Mesothelial cell of epicardium (in vitro differentiated cells): ENCODE measurements around the gene MYRIP. TPM values are rescaled to one million over a fixed set of nuclear protein-coding genes. Genes with fewer than 3 reads are reported as not detected.
"Not testable (repeated sequence)": the region's sequence is repeated elsewhere in the genome, so short reads cannot be mapped to it uniquely, and the experiment has no call there.

ENCODE experiments used
- DNase-seq, 2 experiments: peaks; one replicate each; pipeline ENCODE4 v3.0.0; 2021; ENCODE audit warnings: low spot score in 2 of 2; ENCODE audit not compliant: unreplicated experiment in 2 of 2
- H3K27ac Mint-ChIP-seq: 2 replicates; pipeline ENCODE4 v1.8.0; 2021; ENCODE audit warnings: mixed read lengths
- H3K27me3 Mint-ChIP-seq: 2 replicates; pipeline ENCODE4 v1.8.0; 2021; ENCODE audit warnings: low read depth, mixed read lengths
- H3K36me3 Mint-ChIP-seq: 2 replicates; pipeline ENCODE4 v1.8.0; 2021; ENCODE audit warnings: mixed read lengths
- H3K4me1 Mint-ChIP-seq: 2 replicates; pipeline ENCODE4 v1.8.0; 2021; ENCODE audit warnings: mixed read lengths
- H3K4me3 Mint-ChIP-seq: 2 replicates; pipeline ENCODE4 v1.8.0; 2021; ENCODE audit warnings: mild to moderate bottlenecking, moderate library complexity, mixed read lengths
- H3K9me3 Mint-ChIP-seq: 2 replicates; pipeline ENCODE4 v1.8.0; 2021; ENCODE audit warnings: mixed read lengths
- CTCF ChIP-seq: fragments of 200-600 bp; sonication (generic); IDR thresholded peaks from one replicate; pipeline ENCODE4 v1.5.0; 2021; ENCODE audit warnings: antibody characterized with exemption; ENCODE audit not compliant: unreplicated experiment
- total RNA-seq: library from RNA; stranded (reverse); gene quantifications from 3 replicates; pipeline ENCODE4 v1.2.1, GENCODE V29; 2021

Gene MYRIP
- total RNA-seq, 1 donor from 2014 or later, result 0.63 TPM

GRCh38 chr3:39766433-39766832 is 43.0 kb upstream of the MYRIP start:
- peaks cover 5% of the 10 kb centered on the region for H3K9me3 Mint-ChIP-seq
- H3K36me3 Mint-ChIP-seq, result no peaks in the 10 kb centered on the region
- H3K27ac Mint-ChIP-seq, result no peak overlapping the region
- no peak for DNase-seq
- H3K27me3 Mint-ChIP-seq, result peaks cover 4% of the 10 kb centered on the region
- H3K4me1 Mint-ChIP-seq, result no peaks in the 10 kb centered on the region
- H3K4me3 Mint-ChIP-seq, result no peak overlapping the region
- no peak for TF ChIP-seq CTCF

DNA sequence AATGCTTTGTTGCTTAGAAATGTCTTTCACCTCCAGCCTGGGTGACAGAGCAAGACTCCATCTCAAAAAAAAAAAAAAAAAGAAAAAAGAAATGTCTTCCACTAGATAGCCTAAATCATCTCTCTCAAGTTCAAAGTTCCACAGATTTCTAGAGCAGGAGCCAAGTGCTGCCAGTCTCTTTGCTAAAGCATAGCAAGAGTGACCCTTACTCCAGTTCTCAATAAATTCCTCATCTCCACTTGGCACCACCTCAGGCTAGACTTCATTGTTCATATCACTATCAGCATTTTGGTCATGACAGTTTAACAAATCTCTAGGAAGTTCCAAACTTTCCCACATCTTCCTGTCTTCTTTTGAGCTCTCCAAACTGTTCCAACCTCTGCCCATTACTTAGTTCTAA is 42.5 kb upstream of the MYRIP start:
- H3K27ac Mint-ChIP-seq, H3K27me3 Mint-ChIP-seq, H3K4me3 Mint-ChIP-seq, H3K4me1 Mint-ChIP-seq, DNase-seq, H3K9me3 Mint-ChIP-seq, H3K36me3 Mint-ChIP-seq: not testable (repeated sequence)

- H3K36me3 Mint-ChIP-seq, H3K27ac Mint-ChIP-seq, H3K4me1 Mint-ChIP-seq, H3K4me3 Mint-ChIP-seq, DNase-seq: not testable (repeated sequence)
- peaks cover 24% of the 10 kb centered on the region for H3K27me3 Mint-ChIP-seq
- peaks cover 26% of the 10 kb centered on the region for H3K9me3 Mint-ChIP-seq
Measured at GRCh38 chr3:39778168-39778567, 31.2 kb upstream of the MYRIP start.

GRCh38 chr3:39779511-39780230 is 29.7 kb upstream of the MYRIP start:
- H3K4me1 Mint-ChIP-seq, result no peaks in the 10 kb centered on the region
- no peak for DNase-seq
- peaks cover 16% of the 10 kb centered on the region for H3K9me3 Mint-ChIP-seq
- no peak overlapping the region for H3K27ac Mint-ChIP-seq
- no peaks in the 10 kb centered on the region for H3K36me3 Mint-ChIP-seq
- no peak for TF ChIP-seq CTCF
- peaks cover 30% of the 10 kb centered on the region for H3K27me3 Mint-ChIP-seq
- no peak overlapping the region for H3K4me3 Mint-ChIP-seq

DNA sequence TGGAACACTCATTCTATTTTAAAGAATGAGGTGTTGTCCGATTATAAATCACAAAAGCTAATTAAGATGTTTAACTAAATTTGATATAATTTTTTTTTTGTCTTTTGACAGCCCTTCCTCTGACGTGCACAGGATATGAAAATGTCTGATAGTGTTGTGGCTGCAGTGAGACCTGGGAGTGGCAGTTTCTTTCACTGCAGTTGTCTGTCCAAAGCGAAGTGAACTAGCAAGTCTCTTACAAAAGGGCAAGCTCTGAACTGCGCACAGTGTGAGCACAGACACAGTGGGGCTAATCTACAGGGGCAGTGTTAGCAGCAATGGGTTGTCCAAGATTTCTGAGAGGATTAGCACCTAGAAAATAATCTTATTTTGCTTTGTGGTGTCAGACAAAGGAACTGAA is 29.1 kb upstream of the MYRIP start:
- Mint-ChIP-seq H3K36me3 (no peaks in the 10 kb centered on the region), H3K27ac (no peak overlapping the region), H3K4me1 (no peaks in the 10 kb centered on the region), H3K9me3 (peaks cover 11% of the 10 kb centered on the region), H3K4me3 (no peak overlapping the region), H3K27me3 (peaks cover 30% of the 10 kb centered on the region)
- DNase-seq, result no peak
- no peak for TF ChIP-seq CTCF

DNA sequence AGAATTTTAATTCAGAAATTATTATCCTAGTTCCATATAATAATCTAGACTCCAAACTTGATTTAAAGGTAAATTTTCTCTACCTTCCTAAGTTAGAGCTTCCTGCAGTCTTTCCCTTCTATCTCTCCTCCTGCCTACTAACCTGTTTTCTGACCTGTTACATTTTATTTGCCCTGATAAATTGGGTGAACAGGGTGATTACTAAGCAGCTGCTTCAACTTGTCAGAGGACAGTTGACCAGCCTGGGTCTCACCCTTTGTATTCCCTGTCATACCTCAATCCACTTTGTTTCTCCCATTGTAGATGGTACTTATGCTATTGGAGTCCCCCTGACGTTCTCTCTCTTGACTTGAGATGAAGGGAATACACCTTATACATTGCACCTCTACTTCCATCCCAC is 28.4 kb upstream of the MYRIP start:
- no peak for DNase-seq
- H3K27ac Mint-ChIP-seq, result no peak overlapping the region
- H3K36me3 Mint-ChIP-seq, result no peaks in the 10 kb centered on the region
- H3K9me3 Mint-ChIP-seq, result peaks cover 11% of the 10 kb centered on the region
- H3K4me1 Mint-ChIP-seq, result no peaks in the 10 kb centered on the region
- H3K4me3 Mint-ChIP-seq, result no peak overlapping the region
- peaks cover 30% of the 10 kb centered on the region for H3K27me3 Mint-ChIP-seq
- TF ChIP-seq CTCF, result no peak

DNA sequence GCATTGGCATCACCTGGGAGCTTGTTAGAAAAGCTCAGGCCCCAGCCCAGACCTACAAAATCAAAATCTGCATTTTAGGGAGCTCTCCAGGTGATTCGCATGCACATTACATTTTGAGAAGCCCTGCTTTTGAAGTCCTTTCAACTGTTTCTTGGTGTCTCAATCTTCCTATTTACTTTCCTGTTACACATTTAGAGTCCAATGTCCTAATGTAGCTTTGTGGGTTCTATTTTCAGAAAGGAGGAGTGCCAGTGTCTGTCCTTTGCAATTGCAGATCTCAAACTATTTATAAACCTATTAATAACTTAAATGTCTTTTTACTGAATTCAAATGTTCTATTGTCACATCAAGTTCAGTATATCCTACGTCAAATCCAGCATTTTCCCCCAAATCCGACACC is 27.8 kb upstream of the MYRIP start:
- Mint-ChIP-seq H3K27ac (no peak overlapping the region), H3K4me3 (no peak overlapping the region)

More for the DNA sequence above, 27.8 kb upstream of the MYRIP start:
- Mint-ChIP-seq H3K27me3 (peaks cover 33% of the 10 kb centered on the region), H3K36me3 (no peaks in the 10 kb centered on the region), H3K9me3 (peaks cover 8% of the 10 kb centered on the region), H3K4me1 (no peaks in the 10 kb centered on the region)
- no peak for DNase-seq
- TF ChIP-seq CTCF, result no peak
